A549 (cell line): ENCODE results near the gene CMIP. TPM values are rescaled to one million over a fixed set of nuclear protein-coding genes. Genes with fewer than 3 reads are reported as not detected.

Experiments used
- ATAC-seq, 2 experiments: fragments of 200-7000 bp in 1 of 2; fragments of >200 bp in 1 of 2; cut with Nextera tagmentation in 1 of 2; cut with Tn5 transposase in 1 of 2; 3 replicates each; pipeline versions ENCODE4 v1.8.0 to v1.9.1; 2018 to 2020; ENCODE audit warnings: mild to moderate bottlenecking in 1 of 2, moderate library complexity in 1 of 2
- CTCF ChIA-PET: fragments of 300-600 bp; sonication (Branson Sonifier 250); formaldehyde crosslinking; extraction: SDS; loops from one replicate; lab custom pipeline; 2021; ENCODE audit warnings: antibody characterized with exemption, inconsistent platforms; lab: Yijun Ruan, JAX
- POLR2A ChIA-PET: fragments of 350-600 bp; formaldehyde crosslinking; extraction: SDS; loops from one replicate; lab custom pipeline; 2021; ENCODE audit warnings: antibody characterized with exemption, inconsistent platforms; lab: Yijun Ruan, JAX
- DNase-seq, 2 experiments: peaks; one replicate each; pipeline versions ENCODE4 v3.0.0 to v3.0.0-alpha.2; 2011 to 2016; ENCODE audit warnings: low read depth in 1 of 2, low spot score in 1 of 2
- FAIRE-seq: peaks from 2 replicates; lab custom pipeline; 2011; peaks lifted over from hg19 to GRCh38; lab: Jason Lieb, UNC
- H3K27ac ChIP-seq, 2 experiments: fragments of >200 bp; sonication (Bioruptor Twin); formaldehyde crosslinking; 3 replicates each; pipeline ENCODE4 v1.5.1; 2016 to 2017
- H3K4me1 ChIP-seq: fragments of >200 bp; sonication (Bioruptor Twin); formaldehyde crosslinking; 3 replicates; pipeline ENCODE4 v1.6.1; 2016
- H3K4me2 ChIP-seq: fragments of >200 bp; sonication (Bioruptor Twin); formaldehyde crosslinking; 3 replicates; pipeline ENCODE4 v1.6.1; 2016
- H3K4me3 ChIP-seq: fragments of >200 bp; sonication (Bioruptor Twin); formaldehyde crosslinking; 3 replicates; pipeline ENCODE4 v1.5.1; 2016
- H3K9me3 ChIP-seq: fragments of >200 bp; sonication (Bioruptor Twin); formaldehyde crosslinking; 3 replicates; pipeline ENCODE4 v1.6.1; 2016
- BCL3 ChIP-seq: fragments of >200 bp; sonication (Bioruptor Twin); formaldehyde crosslinking; IDR thresholded peaks from 3 replicates; pipeline ENCODE4 v1.6.1; 2016
- BHLHE40 ChIP-seq: IDR thresholded peaks from 2 replicates; pipeline ENCODE4 v1.6.1; 2012; ENCODE audit warnings: low read depth, low read length, inconsistent platforms
- CBX8 ChIP-seq: fragments of 200-600 bp; sonication (generic); IDR thresholded peaks from 2 replicates; pipeline ENCODE4 v1.6.1; 2016
- EHF ChIP-seq: fragments of 250-450 bp; sonication (Bioruptor Pico); IDR thresholded peaks from 2 replicates; pipeline ENCODE4 v1.5.0; 2020; ENCODE audit warnings: mild to moderate bottlenecking
- EP300 ChIP-seq, 2 experiments: fragments of >200 bp; sonication (Bioruptor Twin); formaldehyde crosslinking; IDR thresholded peaks; 2 replicates in 1 of 2; 3 replicates in 1 of 2; pipeline ENCODE4 v1.6.1; 2016 to 2017
- FOSB ChIP-seq: fragments of 250-450 bp; sonication (Bioruptor Pico); IDR thresholded peaks from 2 replicates; pipeline ENCODE4 v1.5.0; 2020; ENCODE audit warnings: mild to moderate bottlenecking, moderate library complexity
- FOSL2 ChIP-seq, 2 experiments: fragments of 450-650 bp in 1 of 2; fragments of >200 bp in 1 of 2; sonication (Bioruptor Twin) in 1 of 2; formaldehyde crosslinking; IDR thresholded peaks; 2 replicates each; pipeline versions ENCODE4 v1.5.0 to v1.6.1; 2016 to 2020; ENCODE audit warnings: mild to moderate bottlenecking in 1 of 2, moderate library complexity in 1 of 2
- KDM1A ChIP-seq: fragments of 200-600 bp; sonication (generic); IDR thresholded peaks from 2 replicates; pipeline ENCODE4 v1.6.1; 2016; ENCODE audit warnings: low read depth, mild to moderate bottlenecking
- KDM5A ChIP-seq: fragments of 200-600 bp; sonication (generic); IDR thresholded peaks from 2 replicates; pipeline ENCODE4 v1.6.1; 2016; ENCODE audit warnings: antibody characterized with exemption, mild to moderate bottlenecking
- MAFK ChIP-seq: fragments of 450-650 bp; IDR thresholded peaks from 2 replicates; pipeline ENCODE4 v1.6.1; 2014; ENCODE audit not compliant: partially characterized antibody
- NFE2L2 ChIP-seq: fragments of 150-350 bp; conservative IDR thresholded peaks from 2 replicates; pipeline ENCODE4 v1.6.1; 2014; ENCODE audit warnings: low read length
- NPAS2 ChIP-seq: fragments of 250-450 bp; sonication (Bioruptor Pico); IDR thresholded peaks from 2 replicates; pipeline ENCODE4 v1.8.0; 2022; ENCODE audit warnings: mild to moderate bottlenecking, moderate library complexity, borderline replicate concordance
- POLR2A ChIP-seq: IDR thresholded peaks from 2 replicates; pipeline ENCODE4 v1.6.1; 2012; ENCODE audit warnings: mild to moderate bottlenecking, low read length
- POLR2AphosphoS2 ChIP-seq: conservative IDR thresholded peaks from 2 replicates; pipeline ENCODE4 v1.6.1; 2012; ENCODE audit warnings: low read length, improper control_type of control experiment, inconsistent platforms
- TFCP2L1 ChIP-seq: fragments of 250-450 bp; sonication (Bioruptor Pico); IDR thresholded peaks from 2 replicates; pipeline ENCODE4 v1.5.0; 2021; ENCODE audit warnings: mild to moderate bottlenecking
- USF2 ChIP-seq: fragments of 450-650 bp; IDR thresholded peaks from 2 replicates; pipeline ENCODE4 v1.6.1; 2014; ENCODE audit warnings: antibody characterized with exemption
- ZNF302 ChIP-seq: fragments of 250-450 bp; sonication (Bioruptor Pico); IDR thresholded peaks from 2 replicates; pipeline ENCODE4 v1.9.0; 2021; ENCODE audit warnings: inconsistent platforms, mild to moderate bottlenecking, moderate library complexity
- ZSCAN20 ChIP-seq: fragments of 250-450 bp; sonication (Bioruptor Pico); IDR thresholded peaks from 2 replicates; pipeline ENCODE4 v1.8.0; 2022; ENCODE audit warnings: mild to moderate bottlenecking, moderate library complexity
- WGBS: methylation state at CpG from one replicate; pipeline ENCODE4 v1.1.6; 2017; ENCODE audit errors: missing lambda C conversion rate; 5-methylcytosine and 5-hydroxymethylcytosine counted together
- polyA plus RNA-seq, 4 experiments: library from polyadenylated mRNA; depleted of rRNA in 3 of 4; stranded (reverse); fragments of >200 nt; fragmentation: RNase III in 1 of 4; extraction: RNeasy Plus Mini Kit Qiagen cat#74134 plus additional on column Dnase treatment in 1 of 4; gene quantifications; 2 replicates in 3 of 4; 3 replicates in 1 of 4; pipeline ENCODE4 v1.2.3, GENCODE V29; 2011 to 2017
- TF ChIP-seq, protein P1 (sequence below): IDR thresholded peaks from 2 replicates; pipeline ENCODE4 v1.6.1; 2012
- TF ChIP-seq, protein P2 (sequence below): fragments of 250-450 bp; sonication (Bioruptor Pico); IDR thresholded peaks from 2 replicates; pipeline ENCODE4 v1.5.0; 2021; ENCODE audit warnings: mild to moderate bottlenecking, moderate library complexity, borderline replicate concordance

CMIP gene
- polyA plus RNA-seq, 2 of the 4 experiments (the other 2 are of a cell fraction) = 21.6 to 125 TPM

- H3K27ac ChIP-seq = peak overlapping the region; percentile 98 to 99
- peak overlapping the region; percentile 79 for H3K4me3 ChIP-seq
- peak overlapping the region; percentile 95 for H3K4me2 ChIP-seq
- H3K9me3 ChIP-seq = no peaks in the 10 kb centered on the region
- WGBS = 1% methylated on average over 20 of the region's 23 CpGs
- peaks cover 52% of the 10 kb centered on the region for H3K4me1 ChIP-seq
- no peak for FAIRE-seq
- ChIA-PET CTCF (interaction anchor here (0.5 to 1.5 kb wide), 6 partner anchors 41 to 557 kb away, joined by 3 to 7 read pairs (median 3); no protein-coding TSS in a partner anchor), POLR2A (interaction anchor here (0.6 to 0.8 kb wide), 2 partner anchors 46 to 167 kb away, joined by 3 read pairs; no protein-coding TSS in a partner anchor)
- peak; percentile 79 to 82 for DNase-seq
- ATAC-seq = peak in 1 of 2 experiments; percentile 21; a peak in 3 of 6 replicates
- TF ChIP-seq NFE2L2 (0 out of 2 replicates have a peak, but pooled peaks have one; percentile 4), MAFK (no peak), TFCP2L1 (CRISPR knock-in tag) (0 out of 2 replicates have a peak, but pooled peaks have one; percentile 18), FOSL2 (IDR thresholded peaks at IDR 0.05) (no peak), FOSL2 (CRISPR knock-in tag; IDR thresholded peaks at IDR 0.05) (peak; percentile 77), POLR2AphosphoS2 (0 out of 2 replicates have a peak, but pooled peaks have one; percentile 34)
- TF ChIP-seq, protein P1, sequence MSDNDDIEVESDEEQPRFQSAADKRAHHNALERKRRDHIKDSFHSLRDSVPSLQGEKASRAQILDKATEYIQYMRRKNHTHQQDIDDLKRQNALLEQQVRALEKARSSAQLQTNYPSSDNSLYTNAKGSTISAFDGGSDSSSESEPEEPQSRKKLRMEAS = peak; percentile 78
Measured at GRCh38 chr16:81445966-81446906, 1.6 kb downstream of the CMIP start.

DNA sequence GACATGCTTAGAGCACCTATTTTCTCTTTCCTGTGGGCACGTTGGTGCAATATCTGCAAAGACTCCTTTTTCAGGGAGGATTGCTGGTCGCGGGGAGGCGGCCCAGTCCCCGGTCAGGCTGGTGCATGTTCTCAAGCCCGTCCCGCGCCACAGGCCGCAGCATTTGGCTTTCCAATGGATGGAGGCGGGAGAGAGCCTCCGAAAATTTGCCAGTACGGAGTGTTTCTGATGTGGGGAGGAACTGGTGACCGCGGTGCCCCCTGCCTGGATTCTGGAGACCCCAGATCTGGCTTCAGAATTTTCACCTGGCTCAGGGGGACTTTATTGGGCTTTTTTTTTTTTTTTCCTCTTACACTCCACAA lies 2.3 kb downstream of the CMIP start:
- FAIRE-seq (no peak), DNase-seq (no peak), ATAC-seq (peak in 1 of 2 experiments; percentile 4; a peak in 1 of 6 replicates)
- H3K4me2 ChIP-seq = peak overlapping the region; percentile 95
- TF ChIP-seq EHF (CRISPR knock-in tag) = no peak
- no peak for TF ChIP-seq KDM5A
- TF ChIP-seq BHLHE40 = no peak
- no peak for TF ChIP-seq NPAS2 (CRISPR knock-in tag)
- TF ChIP-seq, protein P1 = 0 out of 2 replicates have a peak, but pooled peaks have one; percentile 1
- TF ChIP-seq ZSCAN20 (CRISPR knock-in tag) = no peak
- no peak for TF ChIP-seq EP300 (IDR thresholded peaks at IDR 0.05)
- peak overlapping the region; percentile 79 for H3K4me3 ChIP-seq
- WGBS = 4% methylated on average over 14 of the region's 14 CpGs
- CTCF ChIA-PET = interaction anchor here (0.6 to 0.7 kb wide), 2 partner anchors 41 to 558 kb away, joined by 3 to 6 read pairs; no protein-coding TSS in a partner anchor
- POLR2A ChIA-PET = interaction anchor here (0.6 kb wide), 1 partner anchor 166 kb away, joined by 3 read pairs; no protein-coding TSS in a partner anchor
- H3K27ac ChIP-seq = peak overlapping the region; percentile 98 to 99
- H3K4me1 ChIP-seq = peaks cover 59% of the 10 kb centered on the region
- H3K9me3 ChIP-seq = no peaks in the 10 kb centered on the region

DNA sequence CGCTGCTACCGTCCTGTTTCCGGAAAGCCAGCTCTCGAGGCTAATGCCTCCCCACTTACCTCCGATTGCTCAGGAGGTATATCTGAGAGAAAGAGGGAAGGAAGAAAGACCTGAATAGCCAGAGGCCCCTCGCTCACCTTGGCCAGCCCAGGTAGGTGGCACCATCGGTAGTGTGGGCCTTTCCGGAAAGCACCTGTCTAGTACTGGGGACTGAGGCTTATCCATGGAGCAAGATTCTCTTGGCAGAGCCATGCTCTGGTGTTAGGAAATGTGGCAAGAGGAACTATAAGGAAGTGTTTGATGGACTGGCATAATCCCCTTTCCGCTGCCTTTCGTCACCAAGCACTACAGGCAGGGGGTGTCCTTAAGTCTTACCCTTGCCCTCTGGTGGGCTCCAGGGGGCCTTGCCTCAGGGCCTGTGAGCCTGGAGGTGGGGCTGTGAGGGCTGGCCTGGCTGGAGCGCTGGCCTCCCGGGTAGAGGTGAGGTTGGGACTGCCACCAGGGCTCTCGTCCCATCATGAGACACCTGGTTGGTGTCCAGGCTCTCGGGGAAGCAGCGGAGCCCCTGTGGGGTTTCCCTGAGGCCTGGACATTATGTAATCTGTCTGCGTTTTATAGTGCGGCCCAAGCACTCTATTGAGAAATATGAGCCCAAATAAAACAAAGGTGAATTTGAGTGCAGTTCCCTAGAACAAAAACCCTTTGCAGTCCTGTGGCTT lies 2.9 kb downstream of the CMIP start:
- H3K4me3 ChIP-seq = peak overlapping the region; percentile 79
- WGBS = 5% methylated on average over 14 of the region's 17 CpGs
- peak in 1 of 2 experiments; percentile 31; a peak in 3 of 6 replicates for ATAC-seq
- H3K27ac ChIP-seq = peak overlapping the region; percentile 98 to 99
- peak in 1 of 2 experiments; percentile 69 for DNase-seq
- H3K4me2 ChIP-seq = peak overlapping the region; percentile 95
- FAIRE-seq = no peak
- H3K9me3 ChIP-seq = no peaks in the 10 kb centered on the region
- ChIA-PET POLR2A (no interaction called here), CTCF (no interaction called here)
- peaks cover 61% of the 10 kb centered on the region for H3K4me1 ChIP-seq
- TF ChIP-seq CBX8 = no peak
- no peak for TF ChIP-seq KDM5A
- TF ChIP-seq, protein P1 = peak; percentile 34; the same call in 1 of the 2 replicates
- TF ChIP-seq BCL3 = no peak
- no peak for TF ChIP-seq KDM1A
- TF ChIP-seq FOSB (CRISPR knock-in tag) = no peak
- TF ChIP-seq EP300 (IDR thresholded peaks at IDR 0.05) = no peak
- TF ChIP-seq ZNF302 = no peak
- no peak for TF ChIP-seq USF2
- TF ChIP-seq POLR2A = no peak
- TF ChIP-seq, protein P2, sequence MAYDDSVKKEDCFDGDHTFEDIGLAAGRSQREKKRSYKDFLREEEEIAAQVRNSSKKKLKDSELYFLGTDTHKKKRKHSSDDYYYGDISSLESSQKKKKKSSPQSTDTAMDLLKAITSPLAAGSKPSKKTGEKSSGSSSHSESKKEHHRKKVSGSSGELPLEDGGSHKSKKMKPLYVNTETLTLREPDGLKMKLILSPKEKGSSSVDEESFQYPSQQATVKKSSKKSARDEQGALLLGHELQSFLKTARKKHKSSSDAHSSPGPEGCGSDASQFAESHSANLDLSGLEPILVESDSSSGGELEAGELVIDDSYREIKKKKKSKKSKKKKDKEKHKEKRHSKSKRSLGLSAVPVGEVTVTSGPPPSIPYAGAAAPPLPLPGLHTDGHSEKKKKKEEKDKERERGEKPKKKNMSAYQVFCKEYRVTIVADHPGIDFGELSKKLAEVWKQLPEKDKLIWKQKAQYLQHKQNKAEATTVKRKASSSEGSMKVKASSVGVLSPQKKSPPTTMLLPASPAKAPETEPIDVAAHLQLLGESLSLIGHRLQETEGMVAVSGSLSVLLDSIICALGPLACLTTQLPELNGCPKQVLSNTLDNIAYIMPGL (CRISPR knock-in tag) = no peak
